BJ (cell line): Measurements from ENCODE around the gene ARL4C. TPM values are rescaled to one million over a fixed set of nuclear protein-coding genes. Genes with fewer than 3 reads are reported as not detected.

Experiments used
- CTCF ChIA-PET: fragments of 350-600 bp; formaldehyde crosslinking; extraction: SDS; loops from one replicate; lab custom pipeline; 2021; ENCODE audit warnings: antibody characterized with exemption, inconsistent platforms; lab: Yijun Ruan, JAX
- POLR2A ChIA-PET: fragments of 300-600 bp; sonication (Branson Sonifier 250); formaldehyde crosslinking; extraction: SDS; loops from one replicate; lab custom pipeline; 2021; ENCODE audit warnings: antibody characterized with exemption; lab: Charles Lee
- DNase-seq: peaks from one replicate; pipeline ENCODE4 v3.0.0-alpha.2; 2011; ENCODE audit warnings: low read depth
- H3K27me3 ChIP-seq: 2 replicates; pipeline ENCODE4 v1.6.0; 2011; ENCODE audit warnings: low read length; ENCODE audit not compliant: control insufficient read depth, insufficient read depth
- H3K36me3 ChIP-seq: 2 replicates; pipeline ENCODE4 v1.5.1; 2011; ENCODE audit warnings: low read length; ENCODE audit not compliant: control insufficient read depth, insufficient read depth
- H3K4me3 ChIP-seq: 2 replicates; pipeline ENCODE4 v1.5.1; 2011; ENCODE audit warnings: low read depth, mild to moderate bottlenecking, control low read depth, low read length
- polyA plus RNA-seq: library from polyadenylated mRNA; depleted of rRNA; stranded (reverse); fragments of >200 nt; gene quantifications from 2 replicates; pipeline ENCODE4 v1.2.3, GENCODE V29; 2011
- TF ChIP-seq, protein P1 (sequence below): IDR thresholded peaks from 2 replicates; pipeline ENCODE4 v1.5.1; 2011; ENCODE audit warnings: low read depth, mild to moderate bottlenecking, control low read depth, inconsistent platforms, low read length, moderate library complexity; ENCODE audit not compliant: insufficient read depth

Gene ARL4C
- polyA plus RNA-seq, 1 experiment = 2.1 TPM

DNA sequence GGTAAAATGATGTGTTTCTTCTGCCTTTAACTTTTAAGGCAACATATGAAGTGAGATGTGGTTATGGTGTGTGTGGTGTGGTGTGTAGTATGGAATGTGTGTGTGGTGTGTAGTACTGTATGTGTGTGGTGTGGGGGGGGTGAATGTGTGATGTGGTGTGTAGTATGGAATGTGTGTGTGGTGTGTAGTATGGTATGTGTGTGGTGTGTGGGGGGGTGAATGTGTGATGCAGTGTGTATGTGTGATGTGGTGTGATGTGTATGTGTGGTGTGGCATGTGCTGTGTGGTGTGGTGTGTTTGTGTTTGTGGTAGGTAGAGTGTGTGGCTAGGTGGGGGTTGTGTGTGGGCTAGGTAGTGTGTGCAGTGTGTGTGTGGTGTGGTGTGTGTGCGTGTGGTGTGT, 17.2 kb upstream of the ARL4C start:
- no peaks in the 10 kb centered on the region; the same call in 1 of the 2 replicates for H3K27me3 ChIP-seq
- TF ChIP-seq, protein P1, sequence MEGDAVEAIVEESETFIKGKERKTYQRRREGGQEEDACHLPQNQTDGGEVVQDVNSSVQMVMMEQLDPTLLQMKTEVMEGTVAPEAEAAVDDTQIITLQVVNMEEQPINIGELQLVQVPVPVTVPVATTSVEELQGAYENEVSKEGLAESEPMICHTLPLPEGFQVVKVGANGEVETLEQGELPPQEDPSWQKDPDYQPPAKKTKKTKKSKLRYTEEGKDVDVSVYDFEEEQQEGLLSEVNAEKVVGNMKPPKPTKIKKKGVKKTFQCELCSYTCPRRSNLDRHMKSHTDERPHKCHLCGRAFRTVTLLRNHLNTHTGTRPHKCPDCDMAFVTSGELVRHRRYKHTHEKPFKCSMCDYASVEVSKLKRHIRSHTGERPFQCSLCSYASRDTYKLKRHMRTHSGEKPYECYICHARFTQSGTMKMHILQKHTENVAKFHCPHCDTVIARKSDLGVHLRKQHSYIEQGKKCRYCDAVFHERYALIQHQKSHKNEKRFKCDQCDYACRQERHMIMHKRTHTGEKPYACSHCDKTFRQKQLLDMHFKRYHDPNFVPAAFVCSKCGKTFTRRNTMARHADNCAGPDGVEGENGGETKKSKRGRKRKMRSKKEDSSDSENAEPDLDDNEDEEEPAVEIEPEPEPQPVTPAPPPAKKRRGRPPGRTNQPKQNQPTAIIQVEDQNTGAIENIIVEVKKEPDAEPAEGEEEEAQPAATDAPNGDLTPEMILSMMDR = no peak
- ChIA-PET POLR2A (no interaction called here), CTCF (no interaction called here)
- no peak overlapping the region for H3K4me3 ChIP-seq
- DNase-seq = no peak
- no peaks in the 10 kb centered on the region for H3K36me3 ChIP-seq

DNA sequence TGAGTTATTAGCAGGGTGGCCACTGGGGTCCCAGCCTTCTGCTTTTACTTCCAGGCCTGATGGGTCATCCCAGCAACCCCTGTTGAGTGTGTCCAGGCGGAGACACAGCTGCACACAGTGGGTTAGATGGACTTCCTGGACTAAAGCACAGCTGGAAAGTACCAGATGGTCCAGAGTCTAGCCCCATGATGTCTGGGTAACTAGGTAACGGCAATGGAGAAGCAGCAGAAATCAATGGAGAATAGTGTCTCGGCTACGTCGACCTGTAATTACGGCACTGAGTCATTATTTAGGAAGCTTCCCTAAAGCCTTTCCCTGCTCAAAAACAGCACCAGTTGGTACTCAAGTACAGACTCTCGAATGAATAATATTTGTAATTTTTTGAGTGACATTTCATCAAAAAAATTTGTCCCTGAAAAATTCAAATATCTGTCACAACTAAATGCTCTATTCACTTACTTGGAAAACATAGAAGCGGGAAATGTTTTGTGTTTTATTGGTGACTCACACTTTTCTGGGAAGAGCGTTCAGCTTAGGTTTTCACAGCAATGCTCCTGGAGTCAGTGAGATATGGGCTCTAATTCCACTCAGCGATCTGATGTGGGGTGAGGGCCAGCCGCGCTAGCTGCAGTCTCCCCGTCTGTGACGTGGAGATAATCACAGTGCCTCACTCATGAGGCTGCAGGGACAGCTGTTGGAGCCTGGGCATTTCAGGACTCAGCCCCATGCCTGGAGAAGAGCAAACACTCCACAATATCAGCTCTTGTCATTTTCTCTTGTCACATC, 16.2 kb upstream of the ARL4C start:
- ChIA-PET POLR2A (no interaction called here), CTCF (interaction anchor here (0.8 to 0.9 kb wide), 2 partner anchors 32 to 603 kb away, joined by 3 to 4 read pairs; no protein-coding TSS in a partner anchor)
- DNase-seq = no peak
- Histone ChIP-seq H3K4me3 (no peak overlapping the region), H3K36me3 (no peaks in the 10 kb centered on the region), H3K27me3 (no peaks in the 10 kb centered on the region; the same call in 1 of the 2 replicates)
- TF ChIP-seq, protein P1 = no peak

DNA sequence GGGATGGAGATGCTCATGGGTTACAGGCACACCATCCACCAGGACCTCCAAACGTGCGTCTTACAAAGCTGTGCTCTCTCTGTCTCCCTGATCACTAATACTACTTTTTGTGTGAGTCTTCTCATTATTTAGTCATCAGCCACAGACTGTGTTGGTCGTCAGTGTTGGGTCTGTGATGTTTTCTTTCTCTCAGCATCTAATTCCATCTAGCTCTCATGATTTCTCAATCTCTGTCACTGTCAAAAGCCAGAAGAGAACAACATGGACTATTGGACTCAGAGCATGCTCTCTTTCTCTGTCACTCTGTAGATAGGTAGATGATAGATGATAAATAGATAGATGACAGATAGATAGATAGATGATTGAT, 6.0 kb upstream of the ARL4C start:
- POLR2A ChIA-PET = no interaction called here
- DNase-seq = no peak
- Histone ChIP-seq H3K4me3 (no peak overlapping the region), H3K27me3 (no peaks in the 10 kb centered on the region; the same call in 1 of the 2 replicates), H3K36me3 (no peaks in the 10 kb centered on the region)
- TF ChIP-seq, protein P1 = no peak
- CTCF ChIA-PET = interaction anchor here (0.8 to 4.7 kb wide), 6 partner anchors 42 to 614 kb away, joined by 4 to 37 read pairs (median 17); no protein-coding TSS in a partner anchor

DNA sequence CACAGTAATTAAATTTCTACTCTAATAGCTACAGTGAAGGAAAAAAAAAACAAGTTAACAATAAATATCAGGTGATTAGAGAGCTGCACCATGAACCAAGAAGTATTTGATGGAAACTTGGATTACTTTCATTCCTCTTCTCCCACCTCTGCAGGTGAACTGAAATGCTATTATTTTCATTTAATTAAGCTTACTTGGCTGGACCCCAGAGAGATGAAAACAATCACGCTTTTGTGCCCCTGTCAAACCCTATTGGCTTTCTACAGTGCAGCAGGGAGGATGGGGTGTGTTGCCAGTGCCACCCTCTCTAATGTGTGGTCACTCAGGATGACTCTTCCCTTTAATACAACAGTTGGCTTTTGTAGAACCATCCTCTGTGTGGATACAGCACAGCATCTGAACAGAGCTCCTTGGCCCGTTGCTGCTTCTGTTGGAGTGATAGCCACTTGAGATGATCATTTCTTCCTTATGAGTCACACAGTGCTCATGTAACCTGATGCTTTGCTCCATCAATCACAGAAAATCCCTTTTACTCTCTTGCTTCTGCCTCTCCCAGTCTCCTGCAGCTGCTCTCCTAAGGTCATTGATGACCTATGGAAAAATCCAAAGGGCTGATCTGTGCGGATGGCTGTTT, 5.5 kb upstream of the ARL4C start:
- no peaks in the 10 kb centered on the region; the same call in 1 of the 2 replicates for H3K27me3 ChIP-seq
- H3K4me3 ChIP-seq = no peak overlapping the region
- TF ChIP-seq, protein P1 = no peak
- no peaks in the 10 kb centered on the region for H3K36me3 ChIP-seq
- ChIA-PET CTCF (interaction anchor here (0.8 to 4.7 kb wide), 9 partner anchors 19 to 615 kb away, joined by 4 to 37 read pairs (median 7); no protein-coding TSS in a partner anchor), POLR2A (no interaction called here)
- DNase-seq = no peak

DNA sequence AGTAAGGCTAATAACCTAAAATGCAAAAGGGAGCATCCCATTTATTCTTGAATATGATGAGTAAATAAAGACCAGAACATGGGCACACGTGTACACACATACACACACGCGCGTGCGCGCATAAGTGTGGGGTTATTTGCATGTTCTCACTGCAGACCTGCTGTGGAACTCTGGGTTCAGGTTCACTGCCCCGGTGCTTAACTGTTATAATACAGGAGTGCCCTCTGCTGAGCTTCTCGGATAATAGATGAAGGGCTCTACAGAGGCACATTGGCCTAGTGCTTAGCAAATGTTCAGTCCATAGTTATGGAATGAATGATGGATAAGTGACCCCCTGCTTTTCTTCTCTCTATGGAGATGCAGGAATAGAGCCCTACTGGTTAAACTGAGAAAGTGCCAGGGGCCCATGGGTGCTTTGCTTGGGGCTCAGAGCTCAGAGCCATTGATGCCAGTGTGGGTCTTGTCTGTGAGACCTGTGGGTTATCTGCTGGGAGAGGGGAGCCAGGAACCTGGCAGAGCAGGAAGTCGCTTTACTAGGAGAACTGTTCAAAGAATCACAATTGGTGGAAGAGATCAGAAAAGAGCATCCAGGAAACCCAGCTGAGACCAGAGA, 3.6 kb upstream of the ARL4C start:
- DNase-seq = no peak
- no peaks in the 10 kb centered on the region for H3K27me3 ChIP-seq
- ChIA-PET POLR2A (no interaction called here), CTCF (interaction anchor here (0.6 to 4.7 kb wide), 24 partner anchors 9 to 818 kb away, joined by 3 to 37 read pairs (median 4); no protein-coding TSS in a partner anchor)
- TF ChIP-seq, protein P1 = peak; percentile 65
- H3K4me3 ChIP-seq = no peak overlapping the region
- H3K36me3 ChIP-seq = no peaks in the 10 kb centered on the region
